Gastrocnemius medialis (tissue), 4 donors: ENCODE measurements around the gene RNGTT. TPM values are rescaled to one million over a fixed set of nuclear protein-coding genes. Genes with fewer than 3 reads are reported as not detected.

Experiments used
- ATAC-seq, 2 donors: fragments of 150-250 bp; one replicate each; pipeline ENCODE4 v1.9.1; 2016
- DNase-seq, 2 donors: peaks; one replicate each; pipeline ENCODE4 v3.0.0-alpha.2; 2019
- H3K27ac ChIP-seq, 4 donors: fragments of 200-600 bp; sonication (generic); 1 replicate in 1 of 4; 2 replicates in 3 of 4; pipeline ENCODE4 v1.5.1; 2016 to 2018; ENCODE audit warnings: mild to moderate bottlenecking in 2 of 4, moderate library complexity in 1 of 4
- H3K27me3 ChIP-seq, 3 donors: fragments of 200-600 bp; sonication (generic) in 2 of 3; 1 replicate in 1 of 3; 2 replicates in 2 of 3; pipeline versions ENCODE4 v1.5.1 to v1.6.0; 2016 to 2019; ENCODE audit warnings: mild to moderate bottlenecking in 1 of 3, moderate library complexity in 1 of 3
- H3K36me3 ChIP-seq, 2 donors: fragments of 200-600 bp; sonication (generic) in 1 of 2; one replicate each; pipeline ENCODE4 v1.5.1; 2017 to 2018
- H3K4me1 ChIP-seq, 2 donors: fragments of 200-600 bp; sonication (generic) in 1 of 2; one replicate each; pipeline ENCODE4 v1.5.1; 2016 to 2017; ENCODE audit warnings: mild to moderate bottlenecking in 2 of 2
- H3K4me3 ChIP-seq, 4 donors: fragments of 200-600 bp; sonication (generic) in 3 of 4; 1 replicate in 1 of 4; 2 replicates in 3 of 4; pipeline ENCODE4 v1.5.1; 2016 to 2019; ENCODE audit warnings: mild to moderate bottlenecking in 2 of 4
- H3K9me3 ChIP-seq, 3 donors: fragments of 200-600 bp; sonication (generic) in 2 of 3; 1 replicate in 1 of 3; 2 replicates in 2 of 3; pipeline ENCODE4 v1.5.1; 2016 to 2019
- POLR2A ChIP-seq, 2 donors: fragments of 450-650 bp; IDR thresholded peaks; one replicate each; pipeline ENCODE4 v1.6.1; 2017; ENCODE audit warnings: antibody characterized with exemption in 2 of 2, mild to moderate bottlenecking in 2 of 2, moderate library complexity in 2 of 2
- in situ Hi-C, 4 donors: fragments of 200-750 bp; cut with MboI; loops; one replicate each; pipeline versions ENCODE4 v1.15.0 to v1.8.0; 2017; ENCODE audit warnings: low sequenced_read_pairs in 4 of 4
- intact Hi-C: fragments of 100-400 bp; cut with DNase I; formaldehyde crosslinking; loops from one replicate; pipeline ENCODE4 v1.15.1; 2023; ENCODE audit warnings: low total_unique reads
- total RNA-seq, 4 donors: library from RNA; depleted of rRNA; stranded (reverse); fragments of >200 nt; gene quantifications; one replicate each; pipeline versions ENCODE4 v1.1.0 to v1.2.3, GENCODE V29; 2016
- TF ChIP-seq, protein P1 (sequence below), 5 experiments: fragments of 450-650 bp in 3 of 5; fragments of 200-600 bp in 2 of 5; sonication (generic) in 2 of 5; IDR thresholded peaks in 4 of 5; conservative IDR thresholded peaks in 1 of 5; 1 replicate in 4 of 5; 2 replicates in 1 of 5; pipeline ENCODE4 v1.5.1; 2016 to 2019; ENCODE audit warnings: antibody characterized with exemption in 5 of 5, mild to moderate bottlenecking in 3 of 5, moderate library complexity in 3 of 5

Gene RNGTT
- total RNA-seq, 4 donors from 2014 or later: 4.9 to 11.3 (median 8.2) TPM

DNA sequence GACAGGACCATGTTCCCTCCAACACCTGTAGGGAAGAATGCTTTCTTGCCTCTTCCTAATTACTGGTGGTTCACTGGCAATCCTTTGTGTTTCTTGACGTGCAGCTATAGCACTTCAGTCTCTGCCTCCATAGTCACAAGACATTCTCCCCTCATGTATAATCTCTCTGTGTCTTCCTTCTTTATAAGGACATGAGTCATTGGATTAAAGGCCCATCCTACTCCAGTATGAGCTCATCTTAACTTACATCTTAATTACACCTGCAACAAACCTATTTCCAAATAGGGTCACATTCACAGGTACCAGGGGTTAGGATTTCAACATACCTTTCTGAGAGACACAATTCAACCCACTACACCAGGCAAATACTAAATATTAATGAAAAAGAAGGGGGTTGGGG is 213.6 kb downstream of the RNGTT start:
- H3K27me3 ChIP-seq: no peaks in the 10 kb centered on the region
- TF ChIP-seq POLR2A (IDR thresholded peaks at IDR 0.05): no peak
- TF ChIP-seq, protein P1, sequence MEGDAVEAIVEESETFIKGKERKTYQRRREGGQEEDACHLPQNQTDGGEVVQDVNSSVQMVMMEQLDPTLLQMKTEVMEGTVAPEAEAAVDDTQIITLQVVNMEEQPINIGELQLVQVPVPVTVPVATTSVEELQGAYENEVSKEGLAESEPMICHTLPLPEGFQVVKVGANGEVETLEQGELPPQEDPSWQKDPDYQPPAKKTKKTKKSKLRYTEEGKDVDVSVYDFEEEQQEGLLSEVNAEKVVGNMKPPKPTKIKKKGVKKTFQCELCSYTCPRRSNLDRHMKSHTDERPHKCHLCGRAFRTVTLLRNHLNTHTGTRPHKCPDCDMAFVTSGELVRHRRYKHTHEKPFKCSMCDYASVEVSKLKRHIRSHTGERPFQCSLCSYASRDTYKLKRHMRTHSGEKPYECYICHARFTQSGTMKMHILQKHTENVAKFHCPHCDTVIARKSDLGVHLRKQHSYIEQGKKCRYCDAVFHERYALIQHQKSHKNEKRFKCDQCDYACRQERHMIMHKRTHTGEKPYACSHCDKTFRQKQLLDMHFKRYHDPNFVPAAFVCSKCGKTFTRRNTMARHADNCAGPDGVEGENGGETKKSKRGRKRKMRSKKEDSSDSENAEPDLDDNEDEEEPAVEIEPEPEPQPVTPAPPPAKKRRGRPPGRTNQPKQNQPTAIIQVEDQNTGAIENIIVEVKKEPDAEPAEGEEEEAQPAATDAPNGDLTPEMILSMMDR (IDR thresholded peaks at IDR 0.05 in 4 of 5, conservative IDR thresholded peaks at IDR 0.05 in 1 of 5): no peak
- ATAC-seq: no peak
- no peaks in the 10 kb centered on the region for H3K36me3 ChIP-seq
- intact Hi-C loops: no loop called here
- DNase-seq: no peak
- H3K27ac ChIP-seq: no peak overlapping the region
- H3K4me3 ChIP-seq: no peak overlapping the region
- no peaks in the 10 kb centered on the region for H3K4me1 ChIP-seq
- in situ Hi-C loops: no loop called here
- no peaks in the 10 kb centered on the region for H3K9me3 ChIP-seq

DNA sequence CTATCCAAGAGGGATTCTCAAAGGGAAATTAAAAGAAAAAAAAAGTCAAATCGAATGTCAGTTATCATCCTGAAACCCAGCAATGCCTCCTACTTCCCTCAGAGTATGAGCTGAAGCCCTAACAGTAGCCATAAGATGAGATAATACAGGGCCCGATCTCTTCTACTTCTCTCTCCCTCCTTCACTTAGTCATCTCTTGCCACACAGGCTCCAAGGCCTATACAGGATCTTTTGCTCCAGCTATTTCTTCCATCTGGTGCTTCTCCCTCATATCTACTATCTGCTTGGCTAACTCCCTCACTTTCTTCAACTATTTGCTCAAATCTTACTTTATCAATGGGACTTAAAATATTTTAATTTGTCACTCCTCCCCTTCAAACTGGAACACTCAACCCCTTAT is 215.3 kb downstream of the RNGTT start:
- H3K27me3 ChIP-seq: no peaks in the 10 kb centered on the region
- ATAC-seq (no peak), DNase-seq (no peak)
- H3K4me1 ChIP-seq: no peaks in the 10 kb centered on the region
- in situ Hi-C loops: no loop called here
- H3K4me3 ChIP-seq: no peak overlapping the region
- H3K9me3 ChIP-seq: no peaks in the 10 kb centered on the region
- no peaks in the 10 kb centered on the region for H3K36me3 ChIP-seq
- intact Hi-C loops: no loop called here
- H3K27ac ChIP-seq: no peak overlapping the region
- TF ChIP-seq, protein P1 (IDR thresholded peaks at IDR 0.05 in 4 of 5, conservative IDR thresholded peaks at IDR 0.05 in 1 of 5): no peak
- no peak for TF ChIP-seq POLR2A (IDR thresholded peaks at IDR 0.05)

DNA sequence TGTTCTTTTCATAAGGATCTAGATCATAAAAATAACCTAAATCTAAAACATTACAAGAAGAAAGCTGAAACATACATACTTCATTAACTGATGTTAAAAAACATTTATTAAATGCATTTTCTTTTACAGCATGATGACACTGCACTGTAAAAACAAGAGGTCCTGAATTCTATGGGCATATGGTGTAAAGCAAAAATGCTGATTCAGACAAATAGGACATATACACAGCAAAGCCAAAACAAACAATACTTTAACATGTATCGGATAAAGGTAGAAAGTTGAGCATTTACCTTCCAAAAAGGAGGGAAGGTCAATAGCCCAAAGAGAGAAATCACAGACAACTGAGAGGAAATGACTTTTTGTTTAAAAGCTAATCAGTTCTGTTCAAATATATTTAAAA is 221.5 kb downstream of the RNGTT start:
- H3K9me3 ChIP-seq: no peaks in the 10 kb centered on the region
- H3K4me3 ChIP-seq: no peak overlapping the region
- ATAC-seq (no peak), DNase-seq (no peak)
- in situ Hi-C loops: no loop called here
- TF ChIP-seq POLR2A (IDR thresholded peaks at IDR 0.05): no peak
- TF ChIP-seq, protein P1 (IDR thresholded peaks at IDR 0.05 in 4 of 5, conservative IDR thresholded peaks at IDR 0.05 in 1 of 5): no peak
- intact Hi-C loops: no loop called here
- H3K4me1 ChIP-seq: no peaks in the 10 kb centered on the region
- no peaks in the 10 kb centered on the region for H3K27me3 ChIP-seq
- H3K36me3 ChIP-seq: no peaks in the 10 kb centered on the region
- no peak overlapping the region for H3K27ac ChIP-seq

DNA sequence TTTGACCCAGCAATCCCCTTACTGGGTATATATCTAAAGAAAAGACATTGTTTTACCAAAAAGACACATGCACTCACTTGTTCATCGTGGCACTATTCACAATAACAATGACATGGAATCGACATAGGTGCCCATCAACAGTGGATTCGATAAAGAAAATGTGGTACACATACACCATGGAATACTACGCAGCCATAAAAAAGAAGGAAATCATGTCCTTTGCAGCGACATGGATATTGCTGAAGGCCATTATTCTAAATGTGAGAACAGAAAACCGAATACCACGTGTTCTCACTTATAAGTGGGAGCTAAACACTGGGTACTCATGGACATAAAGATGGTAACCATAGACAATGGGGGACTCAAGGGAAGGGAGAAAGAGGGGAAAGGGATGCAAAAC is 222.3 kb downstream of the RNGTT start:
- ATAC-seq (no peak), DNase-seq (no peak)
- TF ChIP-seq POLR2A (IDR thresholded peaks at IDR 0.05): no peak
- TF ChIP-seq, protein P1 (IDR thresholded peaks at IDR 0.05 in 4 of 5, conservative IDR thresholded peaks at IDR 0.05 in 1 of 5): no peak
- no peak overlapping the region for H3K4me3 ChIP-seq
- no peaks in the 10 kb centered on the region for H3K36me3 ChIP-seq
- H3K27ac ChIP-seq: no peak overlapping the region
- in situ Hi-C loops (no loop called here), intact Hi-C loops (no loop called here)
- H3K4me1 ChIP-seq: peaks cover 0 to 3% of the 10 kb centered on the region in 2 donors
- H3K9me3 ChIP-seq: no peaks in the 10 kb centered on the region
- no peaks in the 10 kb centered on the region for H3K27me3 ChIP-seq

DNA sequence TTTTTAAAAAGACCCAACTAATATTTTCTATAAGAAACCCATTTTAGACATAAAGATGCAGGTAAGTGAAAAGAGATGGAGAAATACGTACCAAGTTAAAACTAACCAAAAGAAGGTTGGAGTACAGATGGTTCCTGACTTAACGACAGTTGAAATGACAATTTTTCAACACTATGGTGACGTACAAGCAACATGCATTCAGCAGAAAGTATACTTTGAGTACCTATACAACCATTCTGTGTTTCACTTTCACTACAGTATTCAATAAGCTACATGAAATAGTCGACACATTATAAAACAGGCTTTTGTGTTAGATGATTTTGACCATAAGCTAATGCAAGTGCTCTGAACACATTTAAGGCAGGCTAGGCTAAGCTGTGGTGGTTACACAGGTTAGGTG is 228.9 kb downstream of the RNGTT start:
- no peak for DNase-seq
- in situ Hi-C loops: no loop called here
- TF ChIP-seq, protein P1 (IDR thresholded peaks at IDR 0.05 in 4 of 5, conservative IDR thresholded peaks at IDR 0.05 in 1 of 5): no peak
- no peak for TF ChIP-seq POLR2A (IDR thresholded peaks at IDR 0.05)
- Histone ChIP-seq H3K27me3 (no peaks in the 10 kb centered on the region), H3K36me3 (no peaks in the 10 kb centered on the region), H3K4me3 (no peak overlapping the region), H3K4me1 (peaks cover 0 to 9% of the 10 kb centered on the region in 2 donors), H3K9me3 (no peaks in the 10 kb centered on the region), H3K27ac (no peak overlapping the region)
- intact Hi-C loops: no loop called here
- ATAC-seq: no peak
